ENCODE measurements around the gene GNS. TPM values are rescaled to one million over a fixed set of nuclear protein-coding genes. Genes with fewer than 3 reads are reported as not detected.
A peak's percentile ranks its signal among the peaks of the same experiment; 100 is the strongest.
"Not testable (repeated sequence)": the region's sequence is repeated elsewhere in the genome, so short reads cannot be mapped to it uniquely, and the experiment has no call there.

The GNS gene
- total RNA-seq, 2 experiments from 2014 or later: 8.7 to 10.0 TPM

GRCh38 chr12:64806173-64806572 lies 47.0 kb upstream of the GNS start:
- Mint-ChIP-seq H3K4me3 (no peak overlapping the region), H3K9me3 (no peaks in the 10 kb centered on the region), H3K4me1 (ENCODE audit: low read depth) (no peaks in the 10 kb centered on the region), H3K27me3 (peaks cover 62% of the 10 kb centered on the region), H3K27ac (no peak overlapping the region), H3K36me3 (ENCODE audit: low read depth) (no peaks in the 10 kb centered on the region)
- no peak for DNase-seq
- ChIA-PET CTCF (interaction anchor here (1.8 kb wide), 1 partner anchor 10 kb away, joined by 7 read pairs; no protein-coding TSS in a partner anchor), POLR2A (no interaction called here)
- H3K9me3 ChIP-seq (ENCODE audit: control insufficient read depth in 1 of 2, insufficient read depth in 1 of 2, low read length in 2 of 2): no peaks in the 10 kb centered on the region
- intact Hi-C loops (cut with DNase I, micrococcal nuclease): loop anchor here in 1 of 2 experiments (10.0 kb wide), 1 partner anchor 429 kb away; no protein-coding TSS in a partner anchor
- no peak overlapping the region for H3K27ac ChIP-seq (ENCODE audit: low read depth in 1 of 2, low read length in 2 of 2)
- ATAC-seq (ENCODE audit: poor library complexity): no peak
- peaks cover 18 to 30% of the 10 kb centered on the region in 2 experiments for H3K27me3 ChIP-seq (ENCODE audit: control insufficient read depth in 1 of 2, insufficient read depth in 2 of 2, low read length in 2 of 2)
- H3K36me3 ChIP-seq (ENCODE audit: insufficient read depth, low read length): no peaks in the 10 kb centered on the region
- TF ChIP-seq, protein P1, sequence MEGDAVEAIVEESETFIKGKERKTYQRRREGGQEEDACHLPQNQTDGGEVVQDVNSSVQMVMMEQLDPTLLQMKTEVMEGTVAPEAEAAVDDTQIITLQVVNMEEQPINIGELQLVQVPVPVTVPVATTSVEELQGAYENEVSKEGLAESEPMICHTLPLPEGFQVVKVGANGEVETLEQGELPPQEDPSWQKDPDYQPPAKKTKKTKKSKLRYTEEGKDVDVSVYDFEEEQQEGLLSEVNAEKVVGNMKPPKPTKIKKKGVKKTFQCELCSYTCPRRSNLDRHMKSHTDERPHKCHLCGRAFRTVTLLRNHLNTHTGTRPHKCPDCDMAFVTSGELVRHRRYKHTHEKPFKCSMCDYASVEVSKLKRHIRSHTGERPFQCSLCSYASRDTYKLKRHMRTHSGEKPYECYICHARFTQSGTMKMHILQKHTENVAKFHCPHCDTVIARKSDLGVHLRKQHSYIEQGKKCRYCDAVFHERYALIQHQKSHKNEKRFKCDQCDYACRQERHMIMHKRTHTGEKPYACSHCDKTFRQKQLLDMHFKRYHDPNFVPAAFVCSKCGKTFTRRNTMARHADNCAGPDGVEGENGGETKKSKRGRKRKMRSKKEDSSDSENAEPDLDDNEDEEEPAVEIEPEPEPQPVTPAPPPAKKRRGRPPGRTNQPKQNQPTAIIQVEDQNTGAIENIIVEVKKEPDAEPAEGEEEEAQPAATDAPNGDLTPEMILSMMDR (IDR thresholded peaks at IDR 0.05): no peak
- no peak overlapping the region for H3K4me3 ChIP-seq (ENCODE audit: low read length)
- peaks cover 3% of the 10 kb centered on the region for H3K4me1 ChIP-seq (ENCODE audit: insufficient read depth, low read length)

DNA sequence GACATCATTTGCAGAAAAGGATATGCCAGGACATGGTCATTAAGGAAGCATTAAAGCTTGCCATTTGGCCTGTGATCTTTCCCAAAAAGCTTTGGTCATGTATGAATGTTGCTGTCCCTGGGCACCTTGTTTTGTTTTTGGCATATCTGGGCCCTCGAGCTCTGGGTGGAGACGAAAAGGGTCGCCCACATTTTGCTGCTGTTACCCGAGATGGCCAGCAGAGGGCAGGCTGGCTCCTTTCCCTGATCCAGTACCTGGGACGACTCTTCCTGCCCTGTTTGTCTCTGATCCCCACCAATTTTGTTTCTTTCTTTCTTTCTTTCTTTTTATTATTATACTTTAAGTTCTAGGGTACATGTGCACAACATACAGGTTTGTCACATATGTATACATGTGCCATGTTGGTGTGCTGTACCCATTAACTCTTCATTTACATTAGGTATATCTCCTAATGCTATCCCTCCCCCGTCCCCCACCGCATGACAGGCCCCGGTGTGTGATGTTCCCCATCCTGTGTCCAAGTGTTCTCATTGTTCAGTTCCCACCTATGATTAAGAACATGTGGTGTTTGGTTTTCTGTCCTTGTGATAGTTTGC lies 43.1 kb upstream of the GNS start:
- H3K36me3 Mint-ChIP-seq (ENCODE audit: low read depth); H3K4me1 Mint-ChIP-seq (ENCODE audit: low read depth); H3K4me1 ChIP-seq (ENCODE audit: insufficient read depth, low read length); H3K9me3 ChIP-seq (ENCODE audit: control insufficient read depth in 1 of 2, insufficient read depth in 1 of 2, low read length in 2 of 2); H3K9me3 Mint-ChIP-seq; H3K27ac ChIP-seq (ENCODE audit: low read depth in 1 of 2, low read length in 2 of 2); H3K27ac Mint-ChIP-seq; H3K4me3 ChIP-seq (ENCODE audit: low read length); POLR2A ChIA-PET; H3K36me3 ChIP-seq (ENCODE audit: insufficient read depth, low read length); H3K4me3 Mint-ChIP-seq: not testable (repeated sequence)
- TF ChIP-seq, protein P1 (IDR thresholded peaks at IDR 0.05): peak; percentile 80
- DNase-seq (peak in 12 of 14 experiments; percentile 26 to 71 (median 38)), ATAC-seq (ENCODE audit: poor library complexity) (peak; percentile 59)
- H3K27me3 Mint-ChIP-seq: peaks cover 51% of the 10 kb centered on the region
- CTCF ChIA-PET: interaction anchor here (0.7 to 0.9 kb wide), 4 partner anchors 11 to 253 kb away, joined by 3 to 4 read pairs (median 3); no protein-coding TSS in a partner anchor
- intact Hi-C loops (cut with DNase I, micrococcal nuclease): loop anchor here (5.0 to 10.0 kb wide), 2 partner anchors 430 to 433 kb away; no protein-coding TSS in a partner anchor
- H3K27me3 ChIP-seq (ENCODE audit: control insufficient read depth in 1 of 2, insufficient read depth in 2 of 2, low read length in 2 of 2): peaks cover 9 to 22% of the 10 kb centered on the region in 2 experiments

DNA sequence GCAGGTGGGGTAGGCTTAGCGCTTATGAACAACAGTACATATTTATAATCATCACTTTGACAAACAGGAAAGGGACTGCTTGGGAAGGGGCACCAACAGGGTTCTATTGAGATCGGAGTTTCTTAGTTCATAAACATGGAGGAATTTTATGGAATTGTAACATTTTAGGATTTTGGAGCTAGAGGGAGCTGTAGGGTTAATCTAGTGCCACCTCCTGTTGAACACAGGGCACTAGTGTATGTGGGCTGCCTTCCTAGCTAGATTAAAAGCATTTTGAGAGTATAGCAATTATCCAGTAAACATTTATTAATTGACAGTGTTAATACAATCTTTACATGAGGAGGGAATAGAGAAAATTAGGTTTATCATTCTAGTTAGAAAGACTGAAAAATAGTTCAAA lies 42.2 kb upstream of the GNS start:
- ATAC-seq (ENCODE audit: poor library complexity) (no peak), DNase-seq (no peak)
- no peaks in the 10 kb centered on the region for H3K4me1 Mint-ChIP-seq (ENCODE audit: low read depth)
- no peaks in the 10 kb centered on the region for H3K9me3 Mint-ChIP-seq
- TF ChIP-seq, protein P1 (IDR thresholded peaks at IDR 0.05): no peak
- intact Hi-C loops (cut with DNase I, micrococcal nuclease): loop anchor here (5.0 to 10.0 kb wide), 2 partner anchors 431 to 433 kb away; no protein-coding TSS in a partner anchor
- no peaks in the 10 kb centered on the region for H3K36me3 Mint-ChIP-seq (ENCODE audit: low read depth)
- Histone ChIP-seq H3K36me3 (ENCODE audit: insufficient read depth, low read length) (no peaks in the 10 kb centered on the region), H3K27me3 (ENCODE audit: control insufficient read depth in 1 of 2, insufficient read depth in 2 of 2, low read length in 2 of 2) (peaks cover 9 to 18% of the 10 kb centered on the region in 2 experiments), H3K9me3 (ENCODE audit: control insufficient read depth in 1 of 2, insufficient read depth in 1 of 2, low read length in 2 of 2) (no peaks in the 10 kb centered on the region), H3K27ac (ENCODE audit: low read depth in 1 of 2, low read length in 2 of 2) (no peak overlapping the region), H3K4me1 (ENCODE audit: insufficient read depth, low read length) (peaks cover 3% of the 10 kb centered on the region), H3K4me3 (ENCODE audit: low read length) (no peak overlapping the region)
- H3K27me3 Mint-ChIP-seq: peaks cover 42% of the 10 kb centered on the region
- ChIA-PET POLR2A (no interaction called here), CTCF (interaction anchor here (0.5 to 0.9 kb wide), 2 partner anchors 12 to 1507 kb away, joined by 3 to 4 read pairs; no protein-coding TSS in a partner anchor)
- H3K4me3 Mint-ChIP-seq: no peak overlapping the region
- no peak overlapping the region for H3K27ac Mint-ChIP-seq

All from CD4-positive, alpha-beta T cell (primary cell).